Activated naive CD4-positive, alpha-beta T cell treated with anti-CD3 and anti-CD28 coated beads, Interleukin-2, amount 50 U/mL, for 72 hours (primary cell): ENCODE measurements around the gene CD302. TPM values are rescaled to one million over a fixed set of nuclear protein-coding genes. Genes with fewer than 3 reads are reported as not detected.
"Not testable (repeated sequence)": the region's sequence is repeated elsewhere in the genome, so short reads cannot be mapped to it uniquely, and the experiment has no call there.

Experiments
- ATAC-seq, 2 donors: fragments of 150-1000 bp; cut with Tn5 transposase; 2 replicates each; pipeline ENCODE4 v1.10.0; 2021; ENCODE audit warnings: mild to moderate bottlenecking in 2 of 2, moderate library complexity in 2 of 2
- DNase-seq, 2 donors: peaks; one replicate each; pipeline ENCODE4 v3.0.0; 2021 to 2022; ENCODE audit warnings: low spot score in 2 of 2
- H3K27ac Mint-ChIP-seq, 2 donors: one replicate each; pipeline ENCODE4 v1.8.0; 2022; ENCODE audit warnings: mild to moderate bottlenecking in 2 of 2, mixed read lengths in 2 of 2
- H3K36me3 Mint-ChIP-seq, 2 donors: one replicate each; pipeline ENCODE4 v1.8.0; 2022; ENCODE audit warnings: mixed read lengths in 2 of 2
- H3K9me3 Mint-ChIP-seq, 2 donors: one replicate each; pipeline ENCODE4 v1.8.0; 2022; ENCODE audit warnings: mixed read lengths in 2 of 2
- total RNA-seq, 2 donors: library from RNA; stranded (reverse); gene quantifications; one replicate each; pipeline ENCODE4 v1.2.3, GENCODE V29; 2022

Gene CD302
- total RNA-seq, 2 donors from 2014 or later = 0.19 to 0.20 TPM

- peaks cover 6 to 7% of the 10 kb centered on the region in 2 donors for H3K36me3 Mint-ChIP-seq
- H3K9me3 Mint-ChIP-seq = no peaks in the 10 kb centered on the region
- ATAC-seq (no peak), DNase-seq (no peak)
- no peak overlapping the region for H3K27ac Mint-ChIP-seq
These were observed 4.7 kb upstream of the CD302 start for GRCh38 chr2:159802673-159803072.

- Mint-ChIP-seq H3K36me3 (peaks cover 6 to 7% of the 10 kb centered on the region in 2 donors), H3K9me3 (no peaks in the 10 kb centered on the region), H3K27ac (no peak overlapping the region)
- DNase-seq = no peak
- no peak for ATAC-seq
These were observed 1.8 kb upstream of the CD302 start for GRCh38 chr2:159799833-159800232.

- no peak for ATAC-seq
- no peak for DNase-seq
- Mint-ChIP-seq H3K9me3 (no peaks in the 10 kb centered on the region), H3K36me3 (peaks cover 6 to 7% of the 10 kb centered on the region in 2 donors), H3K27ac (peak overlapping the region in 1 of 2 donors; percentile 85)
These were observed 343 bp upstream of the CD302 start for GRCh38 chr2:159798376-159798725.

- ATAC-seq (no peak), DNase-seq (no peak)
- Mint-ChIP-seq H3K27ac (no peak overlapping the region), H3K9me3 (no peaks in the 10 kb centered on the region), H3K36me3 (peaks cover 6 to 7% of the 10 kb centered on the region in 2 donors)
These were observed 824 bp downstream of the CD302 start for GRCh38 chr2:159797225-159797542.

- DNase-seq (no peak), ATAC-seq (no peak)
- Mint-ChIP-seq H3K27ac (no peak overlapping the region), H3K9me3 (no peaks in the 10 kb centered on the region), H3K36me3 (peaks cover 6 to 7% of the 10 kb centered on the region in 2 donors)
These were observed 1.9 kb downstream of the CD302 start for GRCh38 chr2:159795841-159796690.

- H3K9me3 Mint-ChIP-seq = no peaks in the 10 kb centered on the region
- ATAC-seq (no peak), DNase-seq (no peak)
- H3K36me3 Mint-ChIP-seq = no peaks in the 10 kb centered on the region
- no peak overlapping the region for H3K27ac Mint-ChIP-seq
These were observed 4.7 kb downstream of the CD302 start for GRCh38 chr2:159793326-159793725.

GRCh38 chr2:159792599-159792998 is 5.4 kb downstream of the CD302 start:
- no peak for ATAC-seq
- H3K36me3 Mint-ChIP-seq = no peaks in the 10 kb centered on the region
- no peaks in the 10 kb centered on the region for H3K9me3 Mint-ChIP-seq
- no peak for DNase-seq
- H3K27ac Mint-ChIP-seq = no peak overlapping the region

- Mint-ChIP-seq H3K9me3 (no peaks in the 10 kb centered on the region), H3K36me3 (no peaks in the 10 kb centered on the region), H3K27ac (no peak overlapping the region)
- DNase-seq (no peak), ATAC-seq (peak in 1 of 2 donors; percentile 27)
These were observed 6.0 kb downstream of the CD302 start for GRCh38 chr2:159792036-159792435.

GRCh38 chr2:159790323-159790722 is 7.7 kb downstream of the CD302 start:
- H3K27ac Mint-ChIP-seq = no peak overlapping the region
- H3K9me3 Mint-ChIP-seq = no peaks in the 10 kb centered on the region
- no peaks in the 10 kb centered on the region for H3K36me3 Mint-ChIP-seq
- DNase-seq (no peak), ATAC-seq (peak; percentile 59 to 81)

- DNase-seq = no peak
- Mint-ChIP-seq H3K36me3 (no peaks in the 10 kb centered on the region), H3K9me3 (no peaks in the 10 kb centered on the region), H3K27ac (no peak overlapping the region)
- ATAC-seq = no peak
These were observed 9.8 kb downstream of the CD302 start for GRCh38 chr2:159788253-159788652.

- H3K9me3 Mint-ChIP-seq, ATAC-seq, DNase-seq, H3K36me3 Mint-ChIP-seq, H3K27ac Mint-ChIP-seq: not testable (repeated sequence)
These were observed 10.4 kb downstream of the CD302 start for GRCh38 chr2:159787647-159788046.

GRCh38 chr2:159786938-159787337 is 11.1 kb downstream of the CD302 start:
- DNase-seq (no peak), ATAC-seq (no peak)
- no peak overlapping the region for H3K27ac Mint-ChIP-seq
- H3K36me3 Mint-ChIP-seq = no peaks in the 10 kb centered on the region
- no peaks in the 10 kb centered on the region for H3K9me3 Mint-ChIP-seq

- DNase-seq = no peak
- Mint-ChIP-seq H3K27ac (no peak overlapping the region), H3K9me3 (no peaks in the 10 kb centered on the region), H3K36me3 (no peaks in the 10 kb centered on the region)
- no peak for ATAC-seq
These were observed 12.8 kb downstream of the CD302 start for GRCh38 chr2:159785195-159785594.

GRCh38 chr2:159784744-159785143 is 13.3 kb downstream of the CD302 start:
- not testable (repeated sequence) for H3K36me3 Mint-ChIP-seq, H3K9me3 Mint-ChIP-seq, H3K27ac Mint-ChIP-seq, ATAC-seq, DNase-seq

GRCh38 chr2:159783556-159783955 is 14.5 kb downstream of the CD302 start:
- no peak for ATAC-seq

GRCh38 chr2:159776321-159776720 is 21.7 kb downstream of the CD302 start:
- Mint-ChIP-seq H3K9me3 (no peaks in the 10 kb centered on the region), H3K27ac (peak overlapping the region in 1 of 2 donors; percentile 74), H3K36me3 (peaks cover 0 to 8% of the 10 kb centered on the region in 2 donors)
- DNase-seq (no peak), ATAC-seq (no peak)

More at GRCh38 chr2:159783556-159783955, 14.5 kb downstream of the CD302 start:
- H3K9me3 Mint-ChIP-seq = no peaks in the 10 kb centered on the region
- no peak overlapping the region for H3K27ac Mint-ChIP-seq
- no peaks in the 10 kb centered on the region for H3K36me3 Mint-ChIP-seq
- no peak for DNase-seq

GRCh38 chr2:159775021-159775420 is 23.0 kb downstream of the CD302 start:
- H3K27ac Mint-ChIP-seq = peak overlapping the region; percentile 3 to 45
- H3K9me3 Mint-ChIP-seq = no peaks in the 10 kb centered on the region
- H3K36me3 Mint-ChIP-seq = peaks cover 0 to 8% of the 10 kb centered on the region in 2 donors
- ATAC-seq (no peak), DNase-seq (no peak)

- ATAC-seq (peak in 1 of 2 donors; percentile 22), DNase-seq (no peak)
- H3K9me3 Mint-ChIP-seq = no peaks in the 10 kb centered on the region
- peaks cover 0 to 8% of the 10 kb centered on the region in 2 donors for H3K36me3 Mint-ChIP-seq
- H3K27ac Mint-ChIP-seq = peak overlapping the region; percentile 3 to 7
These were observed 23.5 kb downstream of the CD302 start for GRCh38 chr2:159774370-159774990.
